GM19043 (cell line): Measurements from ENCODE around the gene PGLYRP2.
"Not testable (repeated sequence)": the region's sequence is repeated elsewhere in the genome, so short reads cannot be mapped to it uniquely, and the experiment has no call there.

Experiments used
- ATAC-seq: cut with Tn5 transposase; IDR thresholded peaks from one replicate; pipeline ENCODE4 v1.9.1; 2021; ENCODE audit warnings: low read depth; ENCODE audit not compliant: unreplicated experiment

The PGLYRP2 gene, protein sequence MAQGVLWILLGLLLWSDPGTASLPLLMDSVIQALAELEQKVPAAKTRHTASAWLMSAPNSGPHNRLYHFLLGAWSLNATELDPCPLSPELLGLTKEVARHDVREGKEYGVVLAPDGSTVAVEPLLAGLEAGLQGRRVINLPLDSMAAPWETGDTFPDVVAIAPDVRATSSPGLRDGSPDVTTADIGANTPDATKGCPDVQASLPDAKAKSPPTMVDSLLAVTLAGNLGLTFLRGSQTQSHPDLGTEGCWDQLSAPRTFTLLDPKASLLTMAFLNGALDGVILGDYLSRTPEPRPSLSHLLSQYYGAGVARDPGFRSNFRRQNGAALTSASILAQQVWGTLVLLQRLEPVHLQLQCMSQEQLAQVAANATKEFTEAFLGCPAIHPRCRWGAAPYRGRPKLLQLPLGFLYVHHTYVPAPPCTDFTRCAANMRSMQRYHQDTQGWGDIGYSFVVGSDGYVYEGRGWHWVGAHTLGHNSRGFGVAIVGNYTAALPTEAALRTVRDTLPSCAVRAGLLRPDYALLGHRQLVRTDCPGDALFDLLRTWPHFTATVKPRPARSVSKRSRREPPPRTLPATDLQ

DNA sequence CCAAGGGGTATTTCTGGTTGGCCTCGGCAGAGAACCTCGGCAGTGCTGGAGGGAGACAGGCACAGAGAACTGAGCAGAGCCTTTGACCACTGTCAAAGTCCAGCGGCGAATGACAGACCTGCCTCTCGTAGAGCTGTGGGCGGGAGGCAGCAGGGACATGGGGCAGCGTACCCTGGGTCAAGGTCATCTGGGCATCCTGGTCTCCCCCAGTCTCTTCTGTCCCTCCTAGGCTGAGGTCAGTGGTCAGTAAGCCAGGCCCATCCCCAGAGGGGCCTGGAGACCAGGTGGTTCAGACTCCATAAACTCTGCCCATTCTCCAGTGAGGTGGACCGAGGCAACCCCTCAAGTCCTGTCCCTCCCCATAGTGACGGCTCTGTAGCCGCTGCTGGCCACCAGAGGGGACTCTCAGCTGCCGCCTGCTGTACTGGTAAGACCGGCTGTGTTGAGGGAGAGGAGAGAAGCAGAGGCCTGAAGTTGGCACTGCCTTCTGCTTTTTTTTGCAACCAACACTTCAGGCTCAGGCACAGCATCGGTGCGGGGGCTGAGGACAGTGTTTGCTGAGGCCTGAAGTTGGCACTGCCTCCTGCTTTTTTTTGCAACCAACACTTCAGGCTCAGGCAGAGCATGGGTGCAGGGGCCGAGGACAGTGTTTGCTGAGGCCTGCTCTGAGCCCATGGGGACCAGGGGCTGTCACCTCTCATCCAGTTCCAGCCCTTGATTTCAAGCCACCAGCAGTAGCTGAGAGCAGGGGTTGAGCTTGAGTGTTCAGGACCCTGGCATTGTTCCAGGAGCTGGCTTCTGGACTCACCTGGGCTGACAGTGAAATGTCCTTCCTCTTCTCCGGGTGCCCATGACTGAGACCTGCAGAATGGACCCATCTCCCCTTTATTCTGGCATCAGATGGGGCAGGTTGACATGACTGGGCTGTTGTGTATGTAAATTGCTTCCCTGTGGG, at the start of gene PGLYRP2:
PGLYRP2 (minus strand) TSS at position 111 of the 955 bp plus-strand sequence. CDS start 130 bp downstream, outside the sequence.
- no peak for ATAC-seq

DNA sequence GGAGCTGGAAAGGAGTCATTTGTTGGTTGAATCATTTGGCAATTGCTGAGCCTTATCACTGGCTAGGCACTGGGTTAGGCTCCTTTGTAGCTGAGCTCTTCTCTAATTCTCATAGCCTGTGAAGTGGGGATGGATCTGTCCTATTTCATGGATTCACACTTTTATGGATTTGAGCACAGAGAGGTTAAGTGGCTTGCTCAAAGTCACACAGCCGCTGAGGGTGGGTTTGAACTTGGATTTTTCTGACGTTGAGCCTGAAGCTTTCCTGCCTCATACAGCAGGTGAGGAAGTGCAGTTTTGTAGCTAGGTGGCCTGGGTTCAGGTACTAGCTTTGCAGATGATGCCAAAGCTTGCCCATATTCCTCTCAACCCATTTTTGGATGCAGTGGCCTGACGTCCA, 48.4 kb upstream of the PGLYRP2 start:
- no peak for ATAC-seq

DNA sequence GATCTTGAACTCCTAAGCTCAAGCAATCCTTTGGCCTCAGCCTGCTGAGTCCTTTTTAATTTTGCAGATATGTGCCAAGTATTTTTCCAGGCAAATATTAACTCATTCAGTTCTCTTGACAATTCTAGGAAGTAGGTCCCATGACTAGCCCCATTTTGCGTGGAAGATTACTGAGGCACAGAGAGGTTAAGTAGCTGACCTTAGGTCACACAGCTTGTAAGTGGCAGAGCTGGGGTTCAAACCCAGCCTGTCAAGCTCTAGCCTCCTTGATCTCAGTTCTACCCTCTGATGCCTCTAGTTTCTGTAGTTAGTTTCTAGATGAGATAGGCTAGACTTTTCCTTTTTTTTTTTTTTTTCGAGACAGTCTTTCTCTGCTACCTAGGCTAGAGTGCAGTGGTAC, 47.1 kb upstream of the PGLYRP2 start:
- no peak for ATAC-seq

DNA sequence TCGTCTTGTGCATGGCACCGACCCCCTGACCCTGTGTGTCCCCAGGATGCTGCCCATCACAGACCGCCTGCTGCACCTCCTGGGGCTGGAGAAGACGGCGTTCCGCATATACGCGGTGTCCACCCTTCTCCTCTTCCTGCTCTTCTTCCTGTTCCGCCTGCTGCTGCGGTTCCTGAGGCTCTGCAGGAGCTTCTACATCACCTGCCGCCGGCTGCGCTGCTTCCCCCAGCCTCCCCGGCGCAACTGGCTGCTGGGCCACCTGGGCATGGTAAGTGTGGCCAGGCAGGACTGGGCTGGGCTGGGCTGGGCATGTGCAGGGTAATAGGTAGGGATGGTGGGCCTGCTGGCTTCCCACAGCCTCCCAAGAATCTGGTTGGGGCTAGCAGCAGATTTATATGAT, 46.0 kb upstream of the PGLYRP2 start:
- no peak for ATAC-seq

DNA sequence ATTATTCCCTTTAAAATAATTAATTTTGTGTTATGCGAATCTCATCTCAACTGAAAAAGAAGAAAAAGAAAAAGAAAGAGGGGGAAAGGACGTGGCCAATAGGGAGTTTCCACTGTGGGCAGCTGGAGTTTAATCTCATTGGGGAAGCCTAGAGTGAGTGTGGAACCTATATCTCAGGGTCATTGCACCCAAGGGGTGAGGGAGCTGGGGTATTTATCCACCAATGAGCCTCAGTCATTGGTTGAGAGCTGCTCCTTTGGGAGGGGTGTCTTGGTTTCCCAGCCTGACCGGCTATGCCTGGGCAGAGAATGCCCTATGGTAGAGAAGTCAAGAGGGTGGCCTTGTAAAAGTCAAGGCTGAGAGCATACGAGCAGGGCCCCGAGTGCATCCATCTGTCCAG, 45.5 kb upstream of the PGLYRP2 start:
- ATAC-seq: no peak

DNA sequence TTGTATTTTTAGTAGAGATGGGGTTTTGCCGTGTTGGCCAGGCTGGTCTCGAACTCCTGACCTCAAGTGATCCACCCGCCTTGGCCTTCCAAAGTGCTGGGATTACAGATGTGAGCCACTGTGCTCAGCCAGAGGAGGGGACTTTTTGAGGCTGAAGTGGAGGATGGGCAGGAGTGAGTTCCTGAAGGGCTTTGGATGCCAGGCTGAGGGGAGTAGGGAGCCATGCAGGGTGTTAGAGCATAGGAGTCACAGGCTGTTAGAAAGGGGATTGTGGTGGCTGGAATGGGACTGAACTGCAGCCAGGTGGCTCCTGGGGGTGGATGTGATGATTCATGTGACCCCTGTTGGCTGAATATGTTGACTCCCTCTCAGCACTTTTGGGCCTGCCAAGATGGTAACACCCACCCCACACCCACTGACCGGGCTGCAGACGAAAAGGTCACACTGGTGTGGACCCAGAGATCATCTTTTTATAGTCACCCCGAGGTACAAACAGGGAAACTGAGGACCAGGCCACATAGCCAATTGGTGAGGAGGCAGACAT, 40.2 kb upstream of the PGLYRP2 start:
- ATAC-seq: no peak

DNA sequence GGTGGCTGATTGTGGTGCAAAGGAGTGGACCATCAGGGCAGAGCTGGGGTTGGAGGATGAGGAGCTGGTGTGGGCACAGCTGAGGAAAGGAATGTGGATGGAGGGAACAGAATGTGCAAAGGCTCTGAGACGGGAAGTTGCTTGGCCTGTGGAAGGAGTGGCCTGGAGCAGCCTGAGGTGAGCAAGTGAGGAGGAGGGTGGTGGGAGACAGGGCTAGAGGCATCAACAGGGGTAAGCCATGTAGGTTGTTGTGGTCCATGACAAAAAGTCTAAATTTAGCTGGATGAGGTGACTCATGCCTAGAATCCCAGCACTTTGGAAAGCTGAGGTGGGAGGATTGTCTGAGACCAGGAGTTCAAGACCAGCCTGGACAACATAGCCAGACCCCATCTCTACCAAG, 38.5 kb upstream of the PGLYRP2 start:
- no peak for ATAC-seq

DNA sequence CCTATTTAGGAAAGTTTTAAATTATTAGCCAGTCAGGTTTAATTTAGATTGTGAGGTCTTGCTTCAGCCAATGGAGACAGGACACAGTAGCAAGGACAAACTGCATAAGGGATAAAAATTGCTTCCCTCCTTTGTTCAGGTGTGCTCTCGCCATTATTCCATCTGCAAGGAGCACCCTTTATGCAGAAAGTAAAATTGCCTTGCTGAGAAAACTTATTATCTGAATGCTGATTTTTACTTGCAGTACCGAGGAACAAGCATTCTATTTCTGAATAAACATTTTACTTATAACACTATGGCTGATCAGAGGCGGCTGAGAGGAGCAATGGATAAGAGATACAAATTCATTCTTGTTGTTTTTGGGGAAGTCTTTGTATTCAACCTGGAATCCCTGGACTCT, 37.1 kb upstream of the PGLYRP2 start:
- ATAC-seq: no peak

DNA sequence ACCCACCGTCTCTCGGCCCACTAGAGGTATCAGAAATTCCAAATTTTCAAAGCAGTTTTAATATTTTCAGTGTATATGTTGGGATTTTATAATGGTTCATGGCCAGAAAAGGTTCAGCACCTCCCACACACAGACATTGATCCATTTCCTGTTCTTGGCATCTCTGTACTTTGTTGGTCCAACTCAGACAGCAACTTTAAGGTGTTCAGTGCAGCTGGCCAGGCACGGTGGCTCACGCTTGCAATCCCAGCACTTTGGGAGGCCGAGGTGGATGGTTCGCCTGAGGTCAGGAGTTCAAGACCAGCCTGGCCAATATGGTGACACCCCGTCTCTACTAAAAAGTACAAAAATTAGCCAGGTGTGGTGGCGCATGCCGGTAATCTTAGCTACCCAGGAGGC, 35.9 kb upstream of the PGLYRP2 start:
- ATAC-seq: not testable (repeated sequence)

DNA sequence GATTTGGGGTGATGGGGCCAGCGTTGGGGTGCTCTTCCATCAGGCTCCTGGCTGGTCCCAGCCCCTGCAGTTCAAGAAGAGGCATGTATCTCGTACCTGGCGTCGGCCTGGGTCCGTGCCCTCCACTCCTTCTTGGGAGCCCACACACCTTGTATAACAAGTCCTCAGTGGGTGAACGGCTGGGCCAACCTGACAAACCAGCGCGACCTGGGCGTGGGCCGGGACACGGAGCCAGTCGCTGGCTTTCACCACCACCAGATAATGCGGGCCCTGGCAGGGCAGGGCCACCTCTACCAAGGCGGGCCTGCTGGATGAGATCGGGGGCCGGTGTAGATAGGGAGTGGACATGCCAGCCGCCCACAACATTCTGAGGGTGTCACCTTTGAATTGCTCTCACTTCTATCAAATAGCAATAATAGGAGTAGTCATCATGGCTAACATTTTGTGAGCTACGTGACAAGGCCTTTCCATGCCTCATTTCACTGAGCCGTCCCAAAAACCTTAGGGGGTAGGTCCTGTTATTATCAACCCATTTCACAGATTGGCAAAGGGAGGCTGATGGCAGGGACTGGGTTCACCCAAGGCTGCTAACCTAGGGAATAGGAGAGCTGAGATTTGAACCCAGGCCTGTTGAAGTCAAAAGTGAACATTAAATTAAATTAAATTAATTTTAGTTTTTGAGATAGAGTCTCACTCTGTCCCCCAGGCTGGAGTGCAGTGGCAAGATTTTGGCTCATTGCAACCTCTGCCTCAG, 32.5 kb upstream of the PGLYRP2 start:
- no peak for ATAC-seq

DNA sequence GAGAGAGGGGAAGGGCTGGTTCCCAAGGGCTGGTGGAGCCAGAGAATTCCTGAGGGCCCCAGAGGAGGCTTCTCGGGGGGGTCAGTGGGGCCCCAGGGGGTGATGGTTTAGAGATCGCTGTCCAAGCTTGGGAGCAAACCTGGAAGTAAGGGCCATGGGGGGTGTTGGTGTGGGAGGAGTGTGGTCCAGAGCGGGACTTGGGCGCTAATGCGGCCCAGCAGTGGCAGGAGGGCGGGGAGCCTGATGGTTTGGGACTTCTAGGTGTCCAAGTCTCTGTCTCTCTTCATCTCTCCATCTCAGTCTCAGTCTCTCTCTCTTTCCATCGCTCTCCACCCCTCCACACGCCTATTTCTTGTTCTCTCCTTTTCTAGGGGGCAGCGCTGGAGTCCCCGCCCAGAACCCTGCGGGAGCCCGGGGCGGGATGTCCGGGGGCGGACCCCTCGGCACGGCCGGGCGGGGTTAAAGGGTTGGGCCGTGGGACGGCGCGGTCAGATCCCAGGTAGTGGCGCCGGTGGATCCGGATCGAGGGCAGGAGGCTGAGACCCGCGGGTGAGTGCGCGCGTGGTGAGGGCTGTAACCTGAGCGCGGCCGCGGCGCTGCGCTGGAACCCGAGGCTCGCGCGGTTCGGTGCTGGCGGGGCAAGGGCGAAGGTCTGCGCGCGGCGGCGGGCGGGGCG, 28.9 kb upstream of the PGLYRP2 start, which contains the start of gene CYP4F22:
CYP4F22 (plus strand) TSS at position 491 of the 676 bp plus-strand sequence. CDS start 16,812 bp downstream, outside the sequence.
- ATAC-seq: no peak

DNA sequence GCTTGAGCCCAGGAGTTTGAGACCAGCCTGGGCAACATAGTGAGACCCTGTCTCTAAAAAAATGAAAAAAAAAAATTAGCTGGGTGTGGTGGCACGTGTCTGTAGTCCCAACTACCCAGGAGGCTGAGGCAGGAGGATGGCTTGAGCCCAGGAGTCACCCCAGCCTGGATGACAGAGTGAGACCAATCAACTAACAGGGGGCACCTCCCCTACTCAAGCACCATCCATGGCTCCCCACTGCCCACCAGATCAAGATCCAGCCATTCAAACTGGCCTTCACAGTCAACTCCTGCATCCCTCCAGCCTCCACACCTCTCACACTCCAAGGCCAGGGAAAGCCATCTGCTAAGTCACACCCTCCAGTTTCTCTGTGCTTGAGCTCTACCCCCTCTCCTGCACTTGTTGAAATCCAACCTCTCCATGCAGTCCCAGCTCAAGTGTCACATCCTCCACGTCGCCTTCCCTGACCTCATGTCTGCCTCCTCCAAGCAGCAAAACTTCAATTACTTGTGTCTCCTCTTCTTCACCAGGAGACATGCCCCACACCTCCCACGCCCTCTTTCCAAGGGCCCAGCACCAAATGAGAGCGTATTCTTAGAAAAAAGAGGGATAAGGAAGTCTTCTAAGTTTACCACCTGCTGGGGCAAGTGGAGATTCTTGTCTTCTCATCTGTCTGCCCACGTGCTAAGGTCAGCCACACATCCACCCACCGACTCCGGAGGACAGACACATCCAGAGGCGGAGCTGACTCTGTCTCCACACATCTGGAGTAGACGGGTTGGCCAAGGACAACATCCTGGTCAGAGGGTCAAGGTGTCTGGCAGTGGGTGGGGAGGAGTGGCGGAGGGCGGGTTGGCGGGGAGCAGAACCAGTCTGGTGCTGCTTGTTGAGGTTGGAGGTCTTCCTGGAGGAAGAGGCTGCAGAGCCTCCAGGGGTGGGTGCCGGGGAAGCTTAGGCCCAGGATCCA, 28.1 kb upstream of the PGLYRP2 start:
- no peak for ATAC-seq

DNA sequence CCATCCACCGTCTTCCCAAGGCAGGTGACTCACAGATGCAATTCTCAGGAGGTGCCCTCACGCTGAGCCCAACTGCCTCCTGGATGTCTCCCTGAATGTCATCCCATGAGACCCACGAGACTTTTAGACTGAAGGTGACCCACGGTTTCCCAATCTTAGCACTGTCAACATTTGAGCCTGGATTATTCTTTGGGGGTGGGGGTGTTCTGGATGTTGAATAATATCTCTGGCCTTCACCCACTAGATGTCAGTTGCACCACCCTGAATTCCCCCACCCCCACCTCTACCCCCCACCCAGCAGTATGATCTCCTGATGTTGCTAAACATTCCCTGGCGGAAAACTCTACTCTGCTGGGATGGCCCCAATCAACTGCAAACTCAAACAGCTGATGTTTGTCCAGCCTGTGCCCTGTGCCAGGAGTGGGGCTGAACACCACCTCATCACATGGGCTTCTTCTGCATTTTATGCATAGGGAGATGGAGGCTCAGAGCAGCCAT, 26.8 kb upstream of the PGLYRP2 start:
- no peak for ATAC-seq

DNA sequence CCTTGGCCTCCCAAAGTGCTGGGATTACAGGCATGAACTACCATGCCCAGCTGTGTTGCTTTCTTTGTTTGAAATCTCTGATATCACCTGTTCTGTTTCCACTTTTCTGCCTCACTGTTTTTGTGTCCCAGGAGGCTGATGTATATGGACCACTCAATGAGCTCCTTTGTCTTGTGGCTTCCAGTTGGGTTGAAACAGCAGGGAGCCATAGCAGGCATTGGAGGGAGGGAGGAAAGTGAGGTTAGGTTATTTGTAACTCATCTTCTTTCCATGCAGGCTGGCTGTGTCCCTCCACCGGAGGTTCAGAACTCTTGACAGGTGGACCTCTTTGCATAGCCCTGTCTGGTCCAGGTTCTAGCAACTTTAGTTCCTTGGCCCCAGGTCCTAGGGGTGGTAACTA, 23.0 kb upstream of the PGLYRP2 start:
- ATAC-seq: no peak

DNA sequence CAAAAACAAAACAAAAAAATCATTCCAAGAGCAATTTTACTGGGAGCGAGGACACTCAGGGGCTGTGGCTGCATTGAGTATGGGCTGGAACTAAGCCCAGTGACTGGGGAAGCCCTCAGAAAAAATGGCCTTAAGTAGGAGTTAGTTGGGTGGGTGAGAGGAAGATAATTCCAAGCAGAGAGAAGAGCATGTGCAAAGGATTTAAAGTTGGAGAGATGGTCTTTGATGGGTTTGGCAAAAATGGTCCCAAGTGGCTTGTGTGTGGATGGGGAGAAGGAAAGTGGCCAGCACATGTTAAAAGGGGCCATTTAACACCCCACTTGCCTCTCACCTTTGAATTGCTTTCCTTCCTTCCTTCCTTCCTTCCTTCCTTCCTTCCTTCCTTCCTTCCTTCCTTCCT, 22.3 kb upstream of the PGLYRP2 start:
- no peak for ATAC-seq

DNA sequence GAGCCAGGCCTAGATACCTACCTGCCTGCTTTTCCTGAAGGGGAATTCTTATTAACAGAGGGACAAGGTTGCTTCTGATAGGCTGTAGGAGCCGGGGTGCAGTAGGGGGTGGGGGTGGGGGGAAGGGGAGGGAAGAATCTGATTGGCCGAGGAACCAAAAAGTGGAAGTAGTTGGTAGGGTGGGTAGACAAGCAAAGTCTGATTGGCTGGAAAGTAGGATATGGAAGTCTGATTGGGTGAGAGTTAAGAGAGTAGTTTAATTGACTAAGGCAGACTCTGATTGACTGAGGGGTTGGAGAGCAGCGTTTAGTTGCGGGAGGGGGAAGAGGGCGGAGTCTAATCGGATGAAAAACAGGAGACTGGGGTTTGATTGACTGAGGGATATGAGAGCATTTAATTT, 19.6 kb upstream of the PGLYRP2 start:
- ATAC-seq: no peak

DNA sequence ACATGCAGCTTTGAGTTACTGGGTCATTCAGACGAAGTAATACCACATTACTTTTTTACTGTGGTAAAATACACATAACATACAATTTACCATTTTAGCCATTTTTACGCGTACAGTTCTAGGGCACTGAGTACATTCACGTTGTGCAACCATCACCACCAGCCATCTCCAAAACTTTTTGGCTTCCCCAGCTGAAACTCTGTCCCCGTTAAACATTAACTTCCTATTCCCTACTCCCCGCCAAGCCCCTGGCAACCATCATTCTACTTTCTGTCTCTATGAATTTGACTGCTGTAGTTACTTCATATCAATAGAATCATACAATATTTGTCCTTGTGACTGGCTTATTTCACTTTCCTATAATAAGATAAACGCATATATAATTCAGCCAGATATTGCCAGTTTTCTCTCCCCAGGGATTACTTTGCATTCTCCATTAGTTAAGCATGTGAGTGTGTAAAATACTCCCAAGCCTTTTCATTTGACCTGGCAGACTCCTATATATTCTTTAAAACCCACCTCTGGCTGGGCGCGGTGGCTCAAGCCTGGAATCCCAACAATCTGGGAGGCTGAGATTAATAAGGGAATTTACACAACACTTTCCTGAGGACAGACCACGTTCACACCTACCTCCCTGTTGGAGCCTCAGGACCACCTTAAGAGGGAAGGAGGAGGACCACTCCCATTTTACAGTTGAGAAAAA, 19.0 kb upstream of the PGLYRP2 start:
- ATAC-seq: no peak

DNA sequence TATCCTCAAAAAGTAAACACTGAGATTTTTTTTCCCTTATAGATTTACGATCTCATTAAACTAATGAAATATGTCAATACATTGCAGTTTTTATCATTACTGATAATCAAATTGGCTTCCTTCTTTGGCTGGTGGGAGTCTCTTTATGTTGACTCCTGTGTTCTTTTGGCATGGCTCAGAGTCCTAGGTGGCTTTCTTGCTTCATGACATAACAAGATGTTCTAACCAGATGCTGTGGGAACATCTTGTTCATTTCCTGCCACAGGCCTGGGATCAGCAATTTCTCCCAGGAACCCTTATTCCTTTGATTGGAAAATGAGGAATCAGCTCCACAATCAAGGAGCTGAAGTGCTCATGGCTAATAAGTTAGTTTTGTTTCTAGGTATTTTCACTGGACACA, 15.8 kb upstream of the PGLYRP2 start:
- ATAC-seq: no peak
